OCI-LY1 (cell line): Measurements from ENCODE around the gene RGS7BP.

Experiments
- CTCF ChIP-seq: fragments of 200-600 bp; sonication (generic), shearing (Covaris generic); IDR thresholded peaks from 2 replicates; pipeline ENCODE4 v1.5.1; 2017; ENCODE audit warnings: mild to moderate bottlenecking, antibody characterized with exemption, low read length, moderate library complexity, mixed read lengths
- EZH2 ChIP-seq: fragments of 200-600 bp; sonication (generic), shearing (Covaris generic); IDR thresholded peaks from 2 replicates; pipeline ENCODE4 v1.8.0; 2017; ENCODE audit warnings: borderline replicate concordance, mixed run types, mild to moderate bottlenecking, antibody characterized with exemption, low read length, moderate library complexity, mixed read lengths

DNA sequence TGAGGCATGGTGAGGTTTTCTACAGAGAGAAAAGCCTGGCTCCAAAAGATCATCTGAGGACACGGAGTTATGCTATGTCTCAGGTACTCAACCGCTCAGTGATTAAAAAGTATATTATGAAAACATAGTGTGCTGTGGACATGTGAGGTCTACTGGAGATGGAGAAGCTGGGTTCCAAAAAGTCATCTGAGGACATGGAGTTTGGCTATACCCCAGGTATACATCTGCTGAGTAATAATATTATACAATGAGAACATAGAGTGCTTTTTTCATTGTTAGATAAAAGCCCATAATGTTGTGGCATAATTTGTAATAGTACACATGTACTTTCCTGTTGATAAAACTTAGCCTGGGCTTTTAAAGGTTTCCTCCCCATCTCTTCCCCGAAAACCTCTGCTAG is 113.8 kb downstream of the RGS7BP start:
- no peak for TF ChIP-seq CTCF
- TF ChIP-seq EZH2: no peak
